ENCODE data around the gene DDAH2. TPM values are rescaled to one million over a fixed set of nuclear protein-coding genes. Genes with fewer than 3 reads are reported as not detected.

The DDAH2 gene, protein sequence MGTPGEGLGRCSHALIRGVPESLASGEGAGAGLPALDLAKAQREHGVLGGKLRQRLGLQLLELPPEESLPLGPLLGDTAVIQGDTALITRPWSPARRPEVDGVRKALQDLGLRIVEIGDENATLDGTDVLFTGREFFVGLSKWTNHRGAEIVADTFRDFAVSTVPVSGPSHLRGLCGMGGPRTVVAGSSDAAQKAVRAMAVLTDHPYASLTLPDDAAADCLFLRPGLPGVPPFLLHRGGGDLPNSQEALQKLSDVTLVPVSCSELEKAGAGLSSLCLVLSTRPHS
- 152 and 207 TPM in 2 replicates for total RNA-seq

DNA sequence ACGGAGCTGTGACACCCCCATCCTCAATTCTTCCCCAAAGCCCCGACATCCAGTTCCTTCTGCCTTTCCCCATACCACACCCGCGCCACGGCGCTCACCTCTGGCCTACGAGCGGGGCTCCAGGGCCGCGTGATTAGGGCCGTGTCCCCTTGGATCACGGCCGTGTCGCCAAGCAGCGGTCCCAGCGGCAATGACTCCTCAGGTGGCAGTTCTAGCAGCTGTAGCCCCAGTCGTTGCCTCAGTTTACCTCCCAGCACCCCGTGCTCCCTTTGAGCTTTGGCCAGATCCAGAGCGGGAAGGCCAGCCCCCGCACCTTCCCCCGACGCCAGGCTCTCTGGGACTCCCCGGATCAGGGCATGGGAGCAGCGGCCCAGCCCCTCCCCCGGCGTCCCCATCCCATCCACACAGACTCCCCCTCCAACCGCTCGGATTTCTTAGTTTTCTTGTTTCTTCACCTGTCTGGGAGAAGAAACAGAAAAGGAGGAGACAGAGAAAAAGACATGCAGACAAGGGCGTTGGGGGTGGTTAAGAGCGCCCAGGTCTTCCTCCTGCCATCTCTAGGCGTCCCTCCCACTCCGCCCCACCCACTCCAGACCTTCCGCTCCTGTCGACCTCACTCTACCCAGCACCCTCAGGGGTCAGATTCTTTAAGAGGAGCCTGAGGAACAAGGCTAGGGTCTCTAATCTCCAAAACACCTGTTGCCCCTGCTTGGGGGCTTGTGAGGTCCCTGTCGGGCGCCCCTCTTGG lies at the start of gene DDAH2:
Gene DDAH2, minus strand, starts transcription at position 533 of the 748 bp plus-strand sequence. Its CDS starts 138 bp downstream, at position 395.

DNA sequence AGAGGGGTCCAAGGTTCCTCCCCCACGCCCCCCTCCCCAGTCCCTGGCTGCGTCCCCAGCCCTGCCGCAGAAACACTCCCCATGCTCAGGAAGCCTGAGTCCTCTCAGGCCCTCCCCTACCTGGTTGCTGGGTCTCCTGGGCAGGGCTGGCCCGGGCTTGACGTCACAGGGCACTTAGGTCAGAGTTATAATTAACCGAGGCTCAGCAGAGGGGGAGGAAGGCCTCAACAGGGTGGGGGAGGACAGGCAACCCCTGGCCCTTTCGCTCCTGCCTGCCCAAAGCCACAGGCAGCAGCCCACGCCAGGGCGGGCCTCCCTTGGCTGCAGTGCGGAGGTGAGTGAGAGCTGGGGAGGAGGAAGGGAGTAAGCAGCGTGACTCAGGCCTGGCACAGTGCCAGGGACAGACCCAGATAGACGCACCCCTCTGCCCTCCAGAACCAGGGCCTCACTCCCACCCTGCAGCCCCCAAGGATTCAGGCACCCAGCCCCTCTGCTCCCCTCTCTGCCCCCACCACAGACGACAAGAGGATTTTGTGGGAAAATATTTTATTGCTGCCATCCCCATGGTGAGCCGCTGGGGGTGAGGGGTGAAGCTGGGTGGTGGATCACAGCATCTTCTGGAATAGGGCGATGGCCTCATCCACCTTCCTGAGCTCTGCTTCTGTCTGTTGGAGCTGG lies 48.0 kb upstream of the DDAH2 start, which contains the start of gene VWA7:
Gene VWA7, minus strand, starts transcription at position 340 of the 678 bp plus-strand sequence. CDS start 549 bp downstream, outside the sequence.

GRCh38 chr6:31762356-31762755 lies 33.3 kb upstream of the DDAH2 start, which contains the start of gene SAPCD1:
Gene SAPCD1 (plus strand): TSS chr6:31762656. CDS start chr6:31763055, 399 bp downstream.

DNA sequence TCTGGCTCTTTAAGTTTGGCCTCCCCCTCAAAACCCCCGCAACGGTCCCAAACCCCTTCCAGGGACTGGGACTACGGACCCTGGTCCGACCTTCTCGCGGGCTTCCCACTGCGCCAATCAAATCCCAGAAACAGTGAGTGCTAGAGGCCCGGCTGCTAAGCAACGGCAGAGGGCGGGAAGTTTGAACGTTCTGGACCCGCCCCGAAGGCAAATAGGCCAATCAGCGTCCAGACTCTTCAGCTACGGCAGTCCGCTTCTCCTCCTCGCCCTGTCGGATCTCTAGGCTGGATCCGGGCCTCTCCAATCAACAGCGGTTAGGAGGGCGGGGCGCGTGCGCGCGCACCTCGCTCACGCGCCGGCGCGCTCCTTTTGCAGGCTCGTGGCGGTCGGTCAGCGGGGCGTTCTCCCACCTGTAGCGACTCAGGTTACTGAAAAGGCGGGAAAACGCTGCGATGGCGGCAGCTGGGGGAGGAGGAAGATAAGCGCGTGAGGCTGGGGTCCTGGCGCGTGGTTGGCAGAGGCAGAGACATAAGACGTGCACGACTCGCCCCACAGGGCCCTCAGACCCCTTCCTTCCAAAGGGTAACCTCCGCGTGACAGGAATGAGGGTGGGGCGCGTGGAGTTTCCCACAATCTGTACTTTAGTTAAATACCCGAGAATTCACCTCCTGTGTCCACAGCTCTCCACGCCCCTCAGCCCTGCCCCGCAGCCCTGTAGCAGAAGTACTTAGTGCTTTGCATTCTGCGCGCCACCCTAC lies 10.7 kb upstream of the DDAH2 start, which contains the start of gene MSH5:
Gene MSH5, plus strand, starts transcription at position 367 of the 758 bp plus-strand sequence. CDS start 462 bp downstream, outside the sequence.

DNA sequence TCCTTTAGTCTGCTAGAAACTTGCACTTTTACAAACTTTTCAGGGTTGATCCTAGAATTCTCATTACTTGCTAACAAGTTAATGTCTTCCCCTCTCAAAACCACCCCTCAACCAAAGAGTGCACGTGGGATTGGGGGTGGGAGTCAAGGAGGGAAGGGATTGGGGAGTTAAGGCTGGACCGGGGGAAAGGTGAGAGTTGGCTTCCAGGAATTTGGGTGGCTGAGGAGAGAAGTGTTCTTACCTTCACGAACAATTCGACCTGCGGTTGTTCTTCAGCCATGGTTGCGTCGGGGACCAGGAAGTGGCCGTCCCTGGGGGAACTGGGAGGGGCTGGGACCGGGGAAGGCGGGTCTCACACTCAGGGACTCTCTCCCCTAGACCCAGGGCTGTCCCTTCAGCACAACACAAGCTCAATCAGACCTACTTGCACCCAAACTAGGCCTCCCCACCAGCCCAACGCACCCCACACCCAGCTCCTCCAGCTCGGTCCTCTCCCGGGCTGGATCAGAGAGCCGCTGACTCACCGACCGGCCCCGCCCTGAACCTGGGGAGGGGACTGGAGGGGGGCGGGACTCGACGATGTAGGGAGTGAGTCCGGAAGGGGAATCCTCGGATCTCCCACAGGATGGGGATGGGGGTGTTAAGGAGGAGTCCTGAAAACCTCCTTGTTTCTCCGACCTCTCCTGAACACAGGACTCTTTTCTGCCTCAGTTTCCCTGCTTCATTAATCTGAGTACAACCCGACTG lies 7.1 kb upstream of the DDAH2 start, which contains the start of gene CLIC1:
Gene CLIC1, minus strand, starts transcription at position 510 of the 747 bp plus-strand sequence. Its CDS starts 230 bp downstream, at position 280.

DNA sequence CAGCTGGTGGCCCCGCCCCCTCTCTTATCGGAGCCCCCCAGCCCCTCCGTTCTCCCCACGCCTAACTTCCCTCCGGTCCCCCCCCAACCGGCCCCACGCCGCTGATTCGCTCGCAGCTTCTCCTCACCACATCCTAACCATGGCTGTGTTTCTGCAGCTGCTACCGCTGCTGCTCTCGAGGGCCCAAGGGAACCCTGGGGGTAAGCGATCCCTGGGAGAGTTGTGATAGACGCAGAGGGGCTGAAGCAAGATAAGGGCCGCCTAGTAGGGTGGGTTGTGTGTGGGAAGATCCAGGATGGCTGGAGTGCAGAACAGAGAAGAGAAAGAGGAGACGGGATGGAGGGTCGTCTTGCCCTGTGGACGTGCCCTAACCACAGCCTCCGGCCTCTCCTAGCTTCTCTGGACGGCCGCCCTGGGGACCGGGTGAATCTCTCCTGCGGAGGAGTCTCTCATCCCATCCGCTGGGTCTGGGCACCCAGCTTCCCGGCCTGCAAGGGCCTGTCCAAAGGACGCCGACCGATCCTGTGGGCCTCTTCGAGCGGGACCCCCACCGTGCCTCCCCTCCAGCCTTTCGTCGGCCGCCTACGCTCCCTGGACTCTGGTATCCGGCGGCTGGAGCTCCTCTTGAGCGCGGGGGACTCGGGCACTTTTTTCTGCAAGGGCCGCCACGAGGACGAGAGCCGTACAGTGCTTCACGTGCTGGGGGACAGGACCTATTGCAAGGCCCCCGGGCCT lies 5.7 kb downstream of the DDAH2 start, which contains the start of gene MPIG6B:
Gene MPIG6B, plus strand, starts transcription at position 129 of the 735 bp plus-strand sequence. Its CDS starts 11 bp downstream, at position 140.

DNA sequence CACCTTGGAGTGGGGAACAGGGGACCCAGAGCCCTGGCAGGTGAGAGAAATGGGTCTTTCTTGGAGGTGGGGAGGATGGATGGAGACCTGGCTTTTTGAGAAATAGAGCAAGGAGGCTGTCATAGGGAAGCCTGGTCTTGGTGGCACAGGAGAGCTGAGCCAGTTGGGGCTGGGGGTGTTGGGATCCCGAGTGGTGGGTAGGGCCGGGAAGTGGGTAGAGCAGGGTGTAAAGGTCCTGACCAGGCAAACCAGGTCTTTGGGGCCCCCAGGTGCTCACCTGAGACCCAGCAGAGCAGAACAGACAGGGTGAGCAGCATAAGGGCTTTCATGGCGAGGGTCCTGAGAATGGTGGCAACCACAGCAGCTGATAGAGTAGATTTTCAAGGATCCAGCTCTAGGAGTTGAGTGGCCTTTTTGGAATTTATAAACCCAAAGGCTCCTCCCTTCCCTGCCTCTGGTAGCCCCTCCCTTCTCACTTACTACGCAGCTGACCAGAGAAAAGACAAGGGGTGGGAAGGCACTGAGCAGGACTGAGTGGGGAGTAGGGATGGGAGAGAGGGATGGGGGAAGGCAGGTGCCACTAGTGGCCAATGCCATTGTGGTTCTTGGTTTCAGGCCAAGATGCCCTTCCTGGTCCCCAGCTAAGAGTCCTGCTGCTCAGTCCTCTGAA lies 7.6 kb downstream of the DDAH2 start, which contains the start of gene LY6G6C:
Gene LY6G6C, minus strand, starts transcription at position 396 of the 670 bp plus-strand sequence. Its CDS starts 67 bp downstream, at position 329.

DNA sequence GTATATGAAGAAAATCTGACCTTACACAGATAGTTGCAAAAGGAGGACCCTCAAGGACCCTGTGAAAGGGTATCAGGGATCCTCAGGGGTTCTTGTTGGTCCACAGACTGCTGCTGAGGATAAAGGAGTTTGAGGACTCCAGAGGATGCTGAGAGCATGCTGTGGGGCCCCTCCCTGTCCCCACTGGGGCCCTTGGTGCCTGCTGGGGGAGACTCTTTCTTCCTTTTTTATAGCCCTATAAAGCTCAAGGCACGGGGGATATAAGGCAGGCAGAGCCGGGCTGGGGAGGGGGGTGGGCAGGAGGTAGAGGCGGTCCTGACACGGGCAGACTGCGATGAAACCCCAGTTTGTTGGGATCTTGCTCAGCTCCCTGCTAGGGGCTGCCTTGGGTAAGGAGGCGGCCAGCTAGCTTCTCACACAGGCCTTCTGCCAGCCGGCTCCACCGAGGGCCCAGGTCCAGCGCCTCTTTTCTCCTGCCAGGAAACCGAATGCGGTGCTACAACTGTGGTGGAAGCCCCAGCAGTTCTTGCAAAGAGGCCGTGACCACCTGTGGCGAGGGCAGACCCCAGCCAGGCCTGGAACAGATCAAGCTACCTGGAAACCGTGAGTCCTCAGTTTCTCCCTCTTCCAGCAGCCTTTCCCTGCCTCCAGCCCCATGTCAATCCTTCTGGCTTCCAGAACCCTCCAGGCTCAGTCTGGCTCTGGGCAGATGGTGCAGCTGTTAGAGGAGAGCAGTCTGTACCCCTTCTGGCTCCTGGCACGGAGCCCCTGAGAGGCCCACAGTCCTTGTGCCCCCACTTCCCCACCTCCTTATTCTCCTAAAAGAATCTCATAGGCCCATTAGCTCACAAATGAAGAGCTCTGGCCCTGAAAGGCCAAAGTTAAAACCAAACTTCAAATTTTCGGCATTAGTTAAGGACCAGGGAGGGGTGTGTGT lies 13.8 kb downstream of the DDAH2 start, which contains the start of gene LY6G6D:
Gene LY6G6D, plus strand, starts transcription at position 327 of the 937 bp plus-strand sequence. Its CDS starts 8 bp downstream, at position 335.

GRCh38 chr6:31706599-31706998 lies 22.5 kb downstream of the DDAH2 start, which contains the start of gene LY6G6F:
Gene LY6G6F (plus strand): TSS chr6:31706866. CDS start chr6:31706907, 41 bp downstream.

GRCh38 chr6:31702819-31703716 lies 26.0 kb downstream of the DDAH2 start, which contains the start of gene ABHD16A:
Gene ABHD16A (minus strand): TSS chr6:31703324. CDS start chr6:31703281, 43 bp downstream.

GRCh38 chr6:31680226-31681134 lies 48.6 kb downstream of the DDAH2 start, which contains the start of gene LY6G5C:
Gene LY6G5C (minus strand): TSS chr6:31681067. CDS start chr6:31680373, 694 bp downstream.

Other genes with a start within 250 kb of the DDAH2 start
- gene MICB, start 231.2 kb downstream of the DDAH2 start, total RNA-seq: 3.1 and 6.1 TPM in 2 replicates
- gene MCCD1, start 200.3 kb downstream of the DDAH2 start, total RNA-seq: not detected in 2 replicates
- gene DDX39B, start 187.3 kb downstream of the DDAH2 start, total RNA-seq: 324 and 339 TPM in 2 replicates
- gene ATP6V1G2, start 182.7 kb downstream of the DDAH2 start, total RNA-seq: 8.9 and 10.4 TPM in 2 replicates
- 32.9 and 39.4 TPM in 2 replicates for gene NFKBIL1, start 181.7 kb downstream of the DDAH2 start, total RNA-seq
- not detected in 2 replicates for gene LTA, start 157.0 kb downstream of the DDAH2 start, total RNA-seq
- not detected in 2 replicates for gene TNF, start 153.7 kb downstream of the DDAH2 start, total RNA-seq
- not detected in 2 replicates for gene LTB, start 146.9 kb downstream of the DDAH2 start, total RNA-seq
- gene LST1, start 143.0 kb downstream of the DDAH2 start, total RNA-seq: 0.09 and 0.32 TPM in 2 replicates
- gene NCR3, start 136.3 kb downstream of the DDAH2 start, total RNA-seq: not detected in 2 replicates
- not detected in 2 replicates for gene AIF1, start 114.1 kb downstream of the DDAH2 start, total RNA-seq
- 18.4 and 18.6 TPM in 2 replicates for gene PRRC2A, start 108.6 kb downstream of the DDAH2 start, total RNA-seq
- 81.1 and 90.6 TPM in 2 replicates for gene BAG6, start 76.6 kb downstream of the DDAH2 start, total RNA-seq
- gene APOM, start 73.4 kb downstream of the DDAH2 start, total RNA-seq: 1.6 and 1.8 TPM in 2 replicates
- 16.9 and 19.9 TPM in 2 replicates for gene C6orf47, start 68.5 kb downstream of the DDAH2 start, total RNA-seq
- gene GPANK1, start 64.3 kb downstream of the DDAH2 start, total RNA-seq: 12.2 and 14.3 TPM in 2 replicates
- gene CSNK2B, start 63.2 kb downstream of the DDAH2 start, total RNA-seq: 70.2 and 83.9 TPM in 2 replicates
- gene LY6G5B, start 59.3 kb downstream of the DDAH2 start, total RNA-seq: 2.2 and 4.0 TPM in 2 replicates
- 0.09 and 0.63 TPM in 2 replicates for gene LY6G5C, start 48.2 kb downstream of the DDAH2 start, total RNA-seq
- gene ABHD16A, start 26.0 kb downstream of the DDAH2 start, total RNA-seq: 54.5 and 96.4 TPM in 2 replicates
- not detected in 2 replicates for gene LY6G6F, start 22.4 kb downstream of the DDAH2 start, total RNA-seq
- gene LY6G6D, start 14.0 kb downstream of the DDAH2 start, total RNA-seq: 0.47 TPM in 1 of 2 replicates, not detected in the other
- gene LY6G6C, start 7.6 kb downstream of the DDAH2 start, total RNA-seq: not detected in 2 replicates
- gene MPIG6B, start 5.9 kb downstream of the DDAH2 start, total RNA-seq: not detected in 2 replicates
- 521 and 664 TPM in 2 replicates for gene CLIC1, start 7.2 kb upstream of the DDAH2 start, total RNA-seq
- 2.7 and 3.6 TPM in 2 replicates for gene MSH5, start 10.7 kb upstream of the DDAH2 start, total RNA-seq
- gene SAPCD1, start 33.4 kb upstream of the DDAH2 start, total RNA-seq: 0.26 and 1.3 TPM in 2 replicates
- gene VWA7, start 48.0 kb upstream of the DDAH2 start, total RNA-seq: 0.79 and 0.86 TPM in 2 replicates
- gene VARS1, start 66.5 kb upstream of the DDAH2 start, total RNA-seq: 28.1 and 36.1 TPM in 2 replicates
- 17.8 and 19.1 TPM in 2 replicates for gene LSM2, start 77.7 kb upstream of the DDAH2 start, total RNA-seq
- 1.7 and 2.3 TPM in 2 replicates for gene HSPA1L, start 86.0 kb upstream of the DDAH2 start, total RNA-seq
- 92.2 and 182 TPM in 2 replicates for gene HSPA1A, start 86.2 kb upstream of the DDAH2 start, total RNA-seq
- 149 and 280 TPM in 2 replicates for gene HSPA1B, start 98.4 kb upstream of the DDAH2 start, total RNA-seq
- gene NEU1, start 133.5 kb upstream of the DDAH2 start, total RNA-seq: 73.7 and 87.3 TPM in 2 replicates
- 0.52 TPM in 1 of 2 replicates, not detected in the other for gene SLC44A4, start 149.7 kb upstream of the DDAH2 start, total RNA-seq
- 76.3 and 106 TPM in 2 replicates for gene EHMT2, start 168.4 kb upstream of the DDAH2 start, total RNA-seq
- gene ZBTB12, start 172.8 kb upstream of the DDAH2 start, total RNA-seq: 9.6 and 14.6 TPM in 2 replicates
- 0.86 and 2.0 TPM in 2 replicates for gene C2, start 198.4 kb upstream of the DDAH2 start, total RNA-seq
- gene CFB, start 216.8 kb upstream of the DDAH2 start, total RNA-seq: 33.7 and 56.8 TPM in 2 replicates
- 81.3 and 85.3 TPM in 2 replicates for gene NELFE, start 229.7 kb upstream of the DDAH2 start, total RNA-seq
- 55.6 and 56.4 TPM in 2 replicates for gene SKIC2, start 229.9 kb upstream of the DDAH2 start, total RNA-seq
- 7.7 and 8.2 TPM in 2 replicates for gene DXO, start 242.8 kb upstream of the DDAH2 start, total RNA-seq